Measurements from ENCODE around the gene ADORA1. TPM values are rescaled to one million over a fixed set of nuclear protein-coding genes. Genes with fewer than 3 reads are reported as not detected.

The ADORA1 gene
- total and polyA plus RNA-seq, 2 donors (not counting 3 experiments of a cell fraction or from before 2014, with no cell fraction given), result 0.15 TPM; not detected in 1

DNA sequence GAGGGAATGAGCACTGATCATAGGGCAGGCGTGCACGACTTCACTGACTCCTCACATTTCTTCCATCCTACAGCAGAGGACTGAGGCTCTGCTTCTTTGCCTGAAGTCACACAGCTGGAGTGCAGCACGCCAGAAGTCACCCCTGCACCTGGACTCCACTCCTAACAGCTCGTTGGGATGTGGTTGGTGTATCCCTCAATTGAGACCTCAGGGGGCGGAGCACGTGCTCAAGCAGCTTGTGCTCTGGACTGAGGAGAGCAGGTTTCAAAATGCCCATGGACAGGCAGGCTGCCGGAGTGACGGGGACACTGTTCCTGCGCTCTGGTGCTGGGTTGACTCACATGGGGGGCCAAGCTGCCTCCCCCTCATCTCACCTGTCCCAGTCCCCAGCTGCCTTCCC is 88.0 kb downstream of the ADORA1 start:
- Histone ChIP-seq H3K4me1 (ENCODE audit: control insufficient read depth, extremely low read depth, insufficient read depth, low read length) (no peaks in the 10 kb centered on the region), H3K27me3 (ENCODE audit: control insufficient read depth in 2 of 2, insufficient read depth in 2 of 2, low read length in 2 of 2) (peaks cover 1 to 6% of the 10 kb centered on the region in 2 experiments), H3K9me3 (replicated peaks; ENCODE audit: control insufficient read depth, insufficient read depth, low read length) (no peaks in the 10 kb centered on the region), H3K9ac (replicated peaks; ENCODE audit: extremely low read depth, insufficient read depth, low read length) (no peak overlapping the region), H3K4me3 (replicated peaks in 1 of 3; ENCODE audit: insufficient read depth in 1 of 3, low read depth in 1 of 3, low read length in 3 of 3) (no peak overlapping the region), H3K9me1 (replicated peaks; ENCODE audit: control insufficient read depth, extremely low read depth, insufficient read depth, low read length) (no peaks in the 10 kb centered on the region), H2AFZ (ENCODE audit: low read depth, low read length) (no peak overlapping the region), H4K20me1 (replicated peaks; ENCODE audit: control insufficient read depth, extremely low read depth, insufficient read depth, low read length) (no peaks in the 10 kb centered on the region), H3K27ac (ENCODE audit: insufficient read depth, low read depth, low read length) (no peak overlapping the region), H3K79me2 (ENCODE audit: control insufficient read depth, insufficient read depth, low read length) (no peaks in the 10 kb centered on the region), H3K36me3 (ENCODE audit: control insufficient read depth in 2 of 2, extremely low read depth in 1 of 2, insufficient read depth in 2 of 2, low read length in 2 of 2) (no peaks in the 10 kb centered on the region), H3K4me2 (ENCODE audit: insufficient read depth, low read length) (no peak overlapping the region)
- no TSS peak for BruUV-seq (replicated peaks)
- ChIA-PET CTCF (interaction anchor here (0.6 to 8.7 kb wide), 49 partner anchors 8 to 211 kb away, joined by 3 to 363 read pairs (median 7); partner anchors contain the start of genes ADORA1, CHIT1, MYOG and PPFIA4), POLR2A (interaction anchor here (1.0 to 1.1 kb wide), 2 partner anchors 98 to 176 kb away, joined by 3 read pairs; no protein-coding TSS in a partner anchor)
- no peak for TF ChIP-seq JUN (IDR thresholded peaks at IDR 0.05; ENCODE audit: borderline replicate concordance, insufficient read depth, insufficient read length, low read depth)
- no peak for TF ChIP-seq GATA2 (IDR thresholded peaks at IDR 0.05; ENCODE audit: insufficient read depth, insufficient read length, low read depth, low read length)
- no peak for TF ChIP-seq POLR2A (IDR thresholded peaks at IDR 0.05; ENCODE audit: low read depth, low read length)
- TF ChIP-seq POLR2AphosphoS5 (IDR thresholded peaks at IDR 0.05; ENCODE audit: insufficient read depth, low read depth, low read length), result no peak
- TF ChIP-seq FOS (IDR thresholded peaks at IDR 0.05; ENCODE audit: borderline replicate concordance, insufficient read depth, low read length), result no peak
- TF ChIP-seq EZH2 (IDR thresholded peaks at IDR 0.05; ENCODE audit: borderline replicate concordance, low read depth, low read length, severe bottlenecking), result no peak
- TF ChIP-seq, protein P1, sequence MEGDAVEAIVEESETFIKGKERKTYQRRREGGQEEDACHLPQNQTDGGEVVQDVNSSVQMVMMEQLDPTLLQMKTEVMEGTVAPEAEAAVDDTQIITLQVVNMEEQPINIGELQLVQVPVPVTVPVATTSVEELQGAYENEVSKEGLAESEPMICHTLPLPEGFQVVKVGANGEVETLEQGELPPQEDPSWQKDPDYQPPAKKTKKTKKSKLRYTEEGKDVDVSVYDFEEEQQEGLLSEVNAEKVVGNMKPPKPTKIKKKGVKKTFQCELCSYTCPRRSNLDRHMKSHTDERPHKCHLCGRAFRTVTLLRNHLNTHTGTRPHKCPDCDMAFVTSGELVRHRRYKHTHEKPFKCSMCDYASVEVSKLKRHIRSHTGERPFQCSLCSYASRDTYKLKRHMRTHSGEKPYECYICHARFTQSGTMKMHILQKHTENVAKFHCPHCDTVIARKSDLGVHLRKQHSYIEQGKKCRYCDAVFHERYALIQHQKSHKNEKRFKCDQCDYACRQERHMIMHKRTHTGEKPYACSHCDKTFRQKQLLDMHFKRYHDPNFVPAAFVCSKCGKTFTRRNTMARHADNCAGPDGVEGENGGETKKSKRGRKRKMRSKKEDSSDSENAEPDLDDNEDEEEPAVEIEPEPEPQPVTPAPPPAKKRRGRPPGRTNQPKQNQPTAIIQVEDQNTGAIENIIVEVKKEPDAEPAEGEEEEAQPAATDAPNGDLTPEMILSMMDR (IDR thresholded peaks at IDR 0.05; ENCODE audit: extremely low read depth in 1 of 2, insufficient read depth in 1 of 2, low read depth in 1 of 2, low read length in 2 of 2), result no peak
- TF ChIP-seq MYC (IDR thresholded peaks at IDR 0.05; ENCODE audit: low read depth, low read length), result no peak
- TF ChIP-seq, protein P2, sequence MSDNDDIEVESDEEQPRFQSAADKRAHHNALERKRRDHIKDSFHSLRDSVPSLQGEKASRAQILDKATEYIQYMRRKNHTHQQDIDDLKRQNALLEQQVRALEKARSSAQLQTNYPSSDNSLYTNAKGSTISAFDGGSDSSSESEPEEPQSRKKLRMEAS (IDR thresholded peaks at IDR 0.05; ENCODE audit: insufficient read depth, insufficient read length), result no peak
- intact Hi-C loops (cut with micrococcal nuclease) (no loop called here), dilution Hi-C loops (cut with MboI; ENCODE audit: extremely low pct_ligation_motif_present, low sequenced_read_pairs) (no loop called here)
- no peak for FAIRE-seq
- DNase-seq (ENCODE audit: low read depth, low spot score), result no peak
